ENCODE measurements around the gene MC1R.
"Not testable (repeated sequence)": the region's sequence is repeated elsewhere in the genome, so short reads cannot be mapped to it uniquely, and the experiment has no call there.

The MC1R gene

GRCh38 chr16:89918453-89919347 lies at the start of gene MC1R:
Gene MC1R (plus strand): TSS chr16:89918862. CDS start chr16:89919259, 397 bp downstream.
- DNase-seq, result peak; percentile 65

GRCh38 chr16:89869911-89870310 lies 48.8 kb upstream of the MC1R start:
- DNase-seq, result no peak

- DNase-seq, result no peak
These were observed 48.2 kb upstream of the MC1R start for GRCh38 chr16:89870440-89870839.

- DNase-seq, result no peak
These were observed 46.8 kb upstream of the MC1R start for GRCh38 chr16:89871895-89872294.

GRCh38 chr16:89873109-89873971 lies 45.3 kb upstream of the MC1R start, which contains the start of gene TCF25:
Gene TCF25 (plus strand): TSS chr16:89873592. CDS start chr16:89873668, 76 bp downstream.
- peak; percentile 91 for DNase-seq

GRCh38 chr16:89873972-89874689 lies 44.5 kb upstream of the MC1R start:
- peak; percentile 98 for DNase-seq

- DNase-seq, result not testable (repeated sequence)
These were observed 39.5 kb upstream of the MC1R start for GRCh38 chr16:89879123-89879522.

- no peak for DNase-seq
These were observed 37.9 kb upstream of the MC1R start for GRCh38 chr16:89880477-89881367.

- DNase-seq, result no peak
These were observed 37.3 kb upstream of the MC1R start for GRCh38 chr16:89881368-89881730.

- no peak for DNase-seq
These were observed 35.2 kb upstream of the MC1R start for GRCh38 chr16:89883346-89884040.

- no peak for DNase-seq
These were observed 34.6 kb upstream of the MC1R start for GRCh38 chr16:89884041-89884421.

GRCh38 chr16:89887243-89887642 lies 31.4 kb upstream of the MC1R start:
- no peak for DNase-seq

- peak; percentile 68 for DNase-seq
These were observed 28.5 kb upstream of the MC1R start for GRCh38 chr16:89890200-89890599.

GRCh38 chr16:89890886-89891657 lies 27.6 kb upstream of the MC1R start:
- DNase-seq, result no peak

GRCh38 chr16:89892055-89892630 lies 26.5 kb upstream of the MC1R start:
- DNase-seq, result no peak

- no peak for DNase-seq
These were observed 26.0 kb upstream of the MC1R start for GRCh38 chr16:89892635-89893034.

- no peak for DNase-seq
These were observed 24.8 kb upstream of the MC1R start for GRCh38 chr16:89893642-89894548.

- DNase-seq, result no peak
These were observed 23.0 kb upstream of the MC1R start for GRCh38 chr16:89895482-89896250.

All from stimulated activated CD8-positive, alpha-beta memory T cell treated with anti-CD3 and anti-CD28 coated beads, Interleukin-4, amount 100 ng/mL, for 48 hours (primary cell).